GM18520 (cell line): ENCODE results near the gene CCR2.
"Not testable (repeated sequence)": the region's sequence is repeated elsewhere in the genome, so short reads cannot be mapped to it uniquely, and the experiment has no call there.

Experiments used
- ATAC-seq: cut with Tn5 transposase; IDR thresholded peaks from one replicate; pipeline ENCODE4 v1.9.1; 2021; ENCODE audit not compliant: unreplicated experiment

The CCR2 gene

GRCh38 chr3:46353647-46354410 lies at the start of gene CCR2:
TSS of gene CCR2 (plus strand) at chr3:46354111. CDS start at chr3:46357528, 3,417 bp downstream.
- no peak for ATAC-seq

GRCh38 chr3:46304739-46305138 lies 49.2 kb upstream of the CCR2 start:
- no peak for ATAC-seq

DNA sequence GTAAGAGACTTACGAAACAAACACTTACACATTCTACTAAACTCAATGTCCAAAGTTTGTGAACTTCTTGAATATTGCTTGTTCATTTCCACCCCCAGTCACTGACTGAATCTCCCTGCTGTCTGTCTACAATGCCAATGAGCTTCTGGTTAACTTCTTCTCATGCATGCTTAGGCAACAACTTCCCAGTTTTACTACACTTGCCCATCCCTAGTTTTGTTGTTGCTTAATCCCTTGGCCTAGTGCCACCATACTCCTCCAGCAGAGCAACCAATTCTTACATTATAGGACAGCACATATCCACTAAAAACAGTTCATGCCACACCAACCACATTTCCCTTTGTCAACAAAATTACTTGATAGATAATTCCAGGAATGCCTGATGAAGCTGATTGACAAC lies 40.9 kb upstream of the CCR2 start:
- ATAC-seq = no peak

DNA sequence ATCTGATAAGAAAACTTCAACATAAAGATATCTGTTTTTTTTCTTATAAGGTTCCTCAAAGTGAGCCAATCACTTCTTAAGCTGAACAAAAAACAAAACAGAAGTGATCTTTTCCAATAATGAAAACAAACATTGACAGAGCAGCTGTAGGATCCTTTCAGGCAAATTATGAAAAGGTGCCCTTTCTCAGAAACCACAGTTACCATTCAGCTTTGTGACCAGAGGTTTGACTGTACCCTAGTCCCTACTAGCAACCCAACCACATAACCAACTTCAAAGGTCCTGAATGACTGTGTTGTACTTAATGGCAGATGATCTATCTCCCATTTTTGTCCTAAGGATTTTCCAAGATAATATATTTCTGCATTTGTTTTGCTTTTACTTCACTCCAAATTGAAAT lies 39.4 kb upstream of the CCR2 start:
- no peak for ATAC-seq

- no peak for ATAC-seq
Observed at GRCh38 chr3:46316206-46316605, 37.7 kb upstream of the CCR2 start.

- no peak for ATAC-seq
Observed at GRCh38 chr3:46318207-46318927, 35.5 kb upstream of the CCR2 start.

- no peak for ATAC-seq
Observed at GRCh38 chr3:46321461-46322104, 32.3 kb upstream of the CCR2 start.

DNA sequence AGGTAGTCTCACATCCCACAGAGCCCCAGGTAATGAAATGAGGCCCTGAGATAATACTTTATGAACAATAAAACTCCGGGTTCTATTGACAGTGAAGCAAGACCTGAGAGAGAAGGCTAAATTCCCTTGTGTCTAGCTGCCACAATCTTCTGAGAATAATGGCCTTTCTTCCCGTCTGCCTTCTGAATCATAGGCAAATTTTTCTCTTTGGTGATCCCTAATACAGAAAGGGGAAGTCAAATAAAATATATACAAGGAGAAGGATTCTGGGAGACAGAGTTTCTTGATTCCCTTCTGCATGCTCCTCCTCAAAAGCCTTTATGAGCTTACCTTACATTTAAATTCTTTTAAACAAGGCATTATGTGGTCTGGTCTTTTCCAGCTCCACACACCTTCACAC lies 29.9 kb upstream of the CCR2 start:
- no peak for ATAC-seq

- no peak for ATAC-seq
Observed at GRCh38 chr3:46325645-46326300, 28.1 kb upstream of the CCR2 start.

GRCh38 chr3:46330676-46331075 lies 23.2 kb upstream of the CCR2 start:
- ATAC-seq = not testable (repeated sequence)

DNA sequence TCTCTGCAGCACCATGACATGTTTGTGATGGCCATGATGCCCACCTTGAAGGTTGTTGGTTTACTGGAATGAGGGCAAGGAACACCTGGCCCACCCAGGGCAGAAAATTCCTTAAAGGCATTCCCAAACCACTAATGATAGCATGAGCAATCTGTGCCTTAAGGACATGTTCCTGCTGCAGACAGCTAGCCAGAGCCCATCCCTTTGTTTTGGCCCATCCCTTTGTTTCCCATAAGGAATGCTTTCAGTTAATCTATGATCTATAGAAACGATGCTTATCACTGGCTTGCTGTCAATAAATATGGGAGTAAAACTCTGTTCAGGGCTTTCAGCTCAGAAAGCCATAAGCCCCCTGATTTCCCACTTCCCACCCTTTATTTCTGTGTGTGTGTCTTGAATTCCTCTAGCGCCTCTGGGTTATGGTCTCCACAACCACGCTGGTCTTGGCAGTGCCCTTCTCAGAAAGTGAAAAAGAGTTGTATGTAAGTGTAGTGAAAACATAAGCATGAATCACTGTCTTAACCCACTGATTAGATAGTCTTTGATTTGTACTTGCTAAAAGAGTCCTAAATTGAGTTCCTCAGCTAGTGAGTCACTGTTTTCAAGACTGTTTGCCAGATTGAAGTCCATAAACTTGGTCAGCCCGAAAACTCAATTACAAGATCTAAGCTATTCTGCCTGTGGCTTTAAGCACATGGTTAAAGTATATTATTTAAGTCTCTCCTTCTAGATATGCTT lies 19.0 kb upstream of the CCR2 start:
- no peak for ATAC-seq

GRCh38 chr3:46335541-46335940 lies 18.4 kb upstream of the CCR2 start:
- no peak for ATAC-seq

- ATAC-seq = no peak
Observed at GRCh38 chr3:46337911-46338310, 16.0 kb upstream of the CCR2 start.

GRCh38 chr3:46338840-46339239 lies 15.1 kb upstream of the CCR2 start:
- ATAC-seq = no peak

DNA sequence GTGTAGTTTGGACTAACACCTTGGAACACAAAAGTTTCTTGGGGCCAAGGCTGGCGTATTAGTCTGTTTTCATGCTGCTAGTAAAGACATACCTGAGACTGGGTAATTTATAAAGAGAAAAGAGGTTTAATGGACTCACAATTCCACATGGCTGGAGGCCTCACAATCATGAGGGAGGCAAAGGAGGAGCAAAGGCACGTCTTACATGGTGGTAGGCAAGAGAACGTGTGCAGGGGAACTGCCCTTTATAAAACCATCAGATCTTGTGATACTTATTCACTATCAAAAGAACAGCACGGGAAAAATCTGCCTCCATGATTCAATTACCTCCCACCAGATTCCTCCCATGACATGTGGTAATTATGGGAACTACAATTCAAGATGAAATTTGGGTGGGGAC lies 9.4 kb upstream of the CCR2 start:
- ATAC-seq = no peak

DNA sequence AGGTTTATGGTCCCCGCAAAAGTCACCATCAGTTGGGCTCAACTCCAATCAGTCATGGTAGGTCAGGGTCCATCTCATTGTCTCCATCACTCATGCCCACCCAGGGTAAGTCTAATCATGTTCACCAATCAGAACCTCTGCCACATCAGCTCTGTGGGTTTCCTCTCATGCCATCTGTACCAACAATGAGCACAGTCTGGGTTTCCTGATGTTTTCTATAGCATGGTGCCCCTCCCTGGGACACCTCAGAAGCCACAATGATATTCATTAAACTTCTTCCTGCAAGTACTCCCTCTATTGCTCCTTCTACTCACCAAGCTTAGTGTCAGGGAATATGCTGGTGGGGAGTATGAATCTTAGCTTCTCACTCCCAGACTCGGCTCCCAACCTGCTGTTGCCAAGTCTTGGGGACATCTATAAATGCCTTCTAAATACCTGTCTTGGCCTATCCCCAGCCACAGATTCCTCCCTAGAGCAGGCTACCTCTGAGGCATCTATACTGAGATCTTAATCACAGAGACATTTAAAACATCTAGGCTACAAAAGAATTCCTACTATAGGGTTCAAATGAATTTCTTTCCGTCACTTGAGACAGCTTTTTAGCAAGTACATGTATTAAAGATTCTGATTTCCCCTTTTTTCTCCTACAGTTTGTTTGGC lies 5.0 kb upstream of the CCR2 start:
- no peak for ATAC-seq

DNA sequence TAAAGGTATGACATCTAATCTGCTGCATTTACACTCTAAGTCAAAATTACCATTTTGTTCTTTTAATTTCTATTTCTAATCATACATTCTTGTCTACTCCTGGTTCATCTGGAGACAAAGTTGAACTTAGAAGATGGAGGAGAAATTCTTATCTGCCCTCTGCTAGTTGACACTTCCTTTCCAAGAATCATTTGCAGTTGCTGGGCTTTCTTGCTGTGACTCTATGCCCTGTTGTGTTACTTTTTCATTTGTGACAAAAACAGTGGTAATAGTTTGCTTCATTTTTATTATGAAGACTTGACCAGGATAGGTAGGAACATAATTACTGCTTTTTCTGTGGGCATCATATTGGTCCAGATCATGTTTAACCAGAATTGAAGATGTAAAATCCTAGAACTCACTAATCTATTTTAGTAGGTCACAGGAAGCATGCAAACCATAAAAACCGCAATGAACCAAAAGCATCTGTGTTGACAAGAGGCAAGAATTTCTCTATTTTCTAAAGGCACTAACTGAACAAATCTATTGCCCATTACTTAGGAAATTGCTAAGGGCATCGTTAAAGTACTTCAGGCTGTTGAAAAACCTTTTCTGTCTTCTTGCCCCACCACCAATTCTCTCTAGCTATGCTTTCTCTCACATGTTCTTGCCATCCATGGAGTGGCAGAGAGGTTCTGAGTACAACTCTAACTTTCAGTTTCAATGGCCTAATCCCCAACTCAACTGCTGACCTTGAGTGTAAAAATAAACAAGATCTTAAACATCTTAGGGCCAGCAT lies 4.2 kb upstream of the CCR2 start:
- peak; percentile 56 for ATAC-seq

DNA sequence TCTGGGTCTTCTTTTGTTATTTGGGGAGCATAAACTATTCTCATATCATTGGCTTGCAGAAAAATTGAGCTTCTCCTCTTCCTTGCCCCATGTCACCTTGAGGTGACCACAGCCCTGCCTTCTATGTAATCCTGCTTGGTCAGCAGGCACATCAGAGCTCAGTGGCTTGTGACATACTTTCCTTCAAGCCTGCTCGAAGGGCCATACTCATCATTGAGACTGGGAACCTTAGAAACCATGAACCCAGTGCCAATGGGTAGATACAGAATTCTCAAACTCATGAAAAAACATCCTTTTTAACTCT lies 3.7 kb upstream of the CCR2 start:
- ATAC-seq = no peak

- ATAC-seq = no peak
Observed at GRCh38 chr3:46351646-46352045, 2.3 kb upstream of the CCR2 start.

GRCh38 chr3:46353090-46353489 lies 821 bp upstream of the CCR2 start:
- ATAC-seq = no peak
